Measurements from ENCODE around the gene TPRG1.

- no peak for TF ChIP-seq EZH2 (IDR thresholded peaks at IDR 0.05; ENCODE audit: borderline replicate concordance)
- TF ChIP-seq CTCF (IDR thresholded peaks at IDR 0.05; ENCODE audit: poor library complexity): no peak
- TF ChIP-seq EZH2phosphoT487 (IDR thresholded peaks at IDR 0.05; ENCODE audit: low read depth, severe bottlenecking, unreplicated experiment): no peak
These were observed 141.1 kb downstream of the TPRG1 start for GRCh38 chr3:189312866-189313265.

Data from hepatocyte (in vitro differentiated cells).